Adrenal gland (tissue), 5 donors: Measurements from ENCODE around the gene CYP4F12.

ENCODE experiments used
- CTCF ChIP-seq, 6 experiments: fragments of 450-650 bp in 4 of 6; fragments of 200-600 bp in 2 of 6; sonication (generic) in 1 of 6; IDR thresholded peaks; 1 replicate in 5 of 6; 2 replicates in 1 of 6; pipeline versions ENCODE4 v1.5.1 to v1.8.0; 2016 to 2021; ENCODE audit warnings: antibody characterized with exemption in 6 of 6, mild to moderate bottlenecking in 2 of 6, moderate library complexity in 1 of 6
- POLR2A ChIP-seq, 2 donors: fragments of 450-650 bp; IDR thresholded peaks; one replicate each; pipeline ENCODE4 v1.6.1; 2017; ENCODE audit warnings: antibody characterized with exemption in 2 of 2, mild to moderate bottlenecking in 2 of 2, moderate library complexity in 1 of 2
- donor health status: DM: no; HTN: no; CAD: no.

- TF ChIP-seq CTCF (IDR thresholded peaks at IDR 0.05), result no peak
- TF ChIP-seq POLR2A (IDR thresholded peaks at IDR 0.05), result no peak
These were observed 23.4 kb upstream of the CYP4F12 start for GRCh38 chr19:15649526-15649925.
